Caco-2 (cell line): Measurements from ENCODE around the gene KBTBD13. TPM values are rescaled to one million over a fixed set of nuclear protein-coding genes. Genes with fewer than 3 reads are reported as not detected.
"Not testable (repeated sequence)": the region's sequence is repeated elsewhere in the genome, so short reads cannot be mapped to it uniquely, and the experiment has no call there.

ENCODE experiments used
- BruUV-seq: library from RNA; stranded (reverse); fragments of 400-500 nt; replicated peaks from 2 replicates; lab custom pipeline; 2021; lab: Mats Ljungman, UMichigan
- CTCF ChIA-PET: fragments of 300-600 bp; sonication (Branson Sonifier 250); formaldehyde crosslinking; loops from one replicate; lab custom pipeline; 2022; ENCODE audit warnings: antibody characterized with exemption; lab: Charles Lee
- POLR2A ChIA-PET: fragments of 300-600 bp; sonication (Branson Sonifier 250); formaldehyde crosslinking; loops from one replicate; lab custom pipeline; 2022; ENCODE audit warnings: antibody characterized with exemption; lab: Charles Lee
- DNase-seq, 2 experiments: peaks; one replicate each; pipeline versions ENCODE4 v3.0.0 to v3.0.0-alpha.2; 2020 to 2022
- H3K27me3 ChIP-seq: replicated peaks from 2 replicates; pipeline ENCODE4 v1.6.0; 2011; ENCODE audit warnings: low read length; ENCODE audit not compliant: control insufficient read depth, insufficient read depth
- H3K36me3 ChIP-seq: 2 replicates; pipeline ENCODE4 v1.5.1; 2011; ENCODE audit warnings: low read length; ENCODE audit not compliant: control insufficient read depth, insufficient read depth
- H3K4me1 ChIP-seq: fragments of 250-450 bp; sonication (Bioruptor Pico); 2 replicates; pipeline ENCODE4 v1.5.1; 2020; ENCODE audit warnings: mild to moderate bottlenecking
- H3K4me3 ChIP-seq: 2 replicates; pipeline ENCODE4 v1.5.1; 2011; ENCODE audit warnings: low read depth, mild to moderate bottlenecking, control low read depth, low read length
- H3K9me3 ChIP-seq: fragments of 250-450 bp; sonication (Bioruptor Pico); 2 replicates; pipeline ENCODE4 v1.5.1; 2020; ENCODE audit warnings: mild to moderate bottlenecking, moderate library complexity
- H3K27ac Mint-ChIP-seq: one replicate; pipeline ENCODE4 v1.8.0; 2022; ENCODE audit warnings: mixed read lengths; ENCODE audit not compliant: unreplicated experiment
- H3K27me3 Mint-ChIP-seq: one replicate; pipeline ENCODE4 v1.8.0; 2022; ENCODE audit warnings: mixed read lengths; ENCODE audit not compliant: insufficient read depth, unreplicated experiment
- H3K36me3 Mint-ChIP-seq: one replicate; pipeline ENCODE4 v1.8.0; 2022; ENCODE audit warnings: mild to moderate bottlenecking, mixed read lengths; ENCODE audit not compliant: insufficient read depth, unreplicated experiment
- H3K4me1 Mint-ChIP-seq: one replicate; pipeline ENCODE4 v1.8.0; 2022; ENCODE audit warnings: low read depth, mixed read lengths; ENCODE audit not compliant: unreplicated experiment
- H3K4me3 Mint-ChIP-seq: one replicate; pipeline ENCODE4 v1.8.0; 2022; ENCODE audit warnings: mild to moderate bottlenecking, moderate library complexity, mixed read lengths; ENCODE audit not compliant: unreplicated experiment
- H3K9me3 Mint-ChIP-seq: one replicate; pipeline ENCODE4 v1.8.0; 2022; ENCODE audit warnings: mixed read lengths; ENCODE audit not compliant: unreplicated experiment
- CTCF ChIP-seq, 2 experiments: fragments of 200-600 bp in 1 of 2; IDR thresholded peaks; 1 replicate in 1 of 2; 2 replicates in 1 of 2; pipeline versions ENCODE4 v1.5.1 to v1.8.0; 2011 to 2022; ENCODE audit warnings: antibody characterized with exemption in 1 of 2, control low read depth in 1 of 2, inconsistent platforms in 1 of 2, low read depth in 1 of 2, low read length in 1 of 2, mild to moderate bottlenecking in 1 of 2, moderate library complexity in 1 of 2; ENCODE audit not compliant: insufficient read depth in 1 of 2, severe bottlenecking in 1 of 2, unreplicated experiment in 1 of 2
- intact Hi-C: fragments of 100-400 bp; cut with micrococcal nuclease; formaldehyde crosslinking; loops from one replicate; pipeline ENCODE4 v1.10.0; 2022; ENCODE audit not compliant: unreplicated experiment
- total RNA-seq: library from RNA; stranded (reverse); gene quantifications from 2 replicates; pipeline ENCODE4 v1.2.3, GENCODE V29; 2022

Gene KBTBD13
- total RNA-seq, 1 experiment from 2014 or later: not detected

GRCh38 chr15:65092911-65093792, 16.6 kb downstream of the KBTBD13 start:
- peaks cover 16% of the 10 kb centered on the region for H3K36me3 Mint-ChIP-seq
- DNase-seq: no peak
- no peaks in the 10 kb centered on the region for H3K27me3 Mint-ChIP-seq
- TF ChIP-seq CTCF (IDR thresholded peaks at IDR 0.05; ENCODE audit: insufficient read depth in 1 of 2, low read depth in 1 of 2, low read length in 1 of 2, severe bottlenecking in 1 of 2, unreplicated experiment in 1 of 2): no peak
- no peak overlapping the region for H3K4me3 ChIP-seq
- no peaks in the 10 kb centered on the region for H3K9me3 Mint-ChIP-seq
- H3K4me3 Mint-ChIP-seq: no peak overlapping the region
- H3K9me3 ChIP-seq: no peaks in the 10 kb centered on the region
- H3K27me3 ChIP-seq: no peaks in the 10 kb centered on the region
- BruUV-seq: no TSS peak
- intact Hi-C loops: no loop called here
- peaks cover 20% of the 10 kb centered on the region for H3K4me1 Mint-ChIP-seq
- no peak overlapping the region for H3K27ac Mint-ChIP-seq
- H3K4me1 ChIP-seq: peaks cover 45% of the 10 kb centered on the region
- no peaks in the 10 kb centered on the region for H3K36me3 ChIP-seq
- ChIA-PET POLR2A (no interaction called here), CTCF (no interaction called here)

DNA sequence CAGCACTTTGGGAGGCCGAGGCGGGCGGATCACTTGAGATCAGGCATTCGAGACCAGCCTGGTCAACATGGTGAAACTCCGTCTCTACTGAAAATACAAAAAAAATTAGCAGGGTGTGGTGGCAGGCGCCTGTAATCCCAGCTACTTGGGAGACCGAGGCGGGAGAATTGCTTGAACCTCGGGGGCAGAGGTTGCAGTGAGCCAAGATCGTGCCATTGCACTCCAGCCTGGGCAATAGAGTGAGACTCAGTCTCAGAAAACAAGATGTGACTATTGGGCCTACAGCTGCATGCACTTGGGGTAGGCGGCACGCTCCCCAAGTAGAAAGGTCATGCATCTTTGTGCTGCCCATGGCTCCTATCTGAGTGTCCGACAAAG, 17.2 kb downstream of the KBTBD13 start:
- POLR2A ChIA-PET, CTCF ChIA-PET, H3K36me3 ChIP-seq, H3K9me3 Mint-ChIP-seq, H3K27me3 ChIP-seq, H3K9me3 ChIP-seq, intact Hi-C loops, H3K4me3 ChIP-seq, H3K4me3 Mint-ChIP-seq, H3K27ac Mint-ChIP-seq, DNase-seq, BruUV-seq, H3K27me3 Mint-ChIP-seq: not testable (repeated sequence)
- H3K4me1 ChIP-seq: peaks cover 40% of the 10 kb centered on the region
- Mint-ChIP-seq H3K4me1 (peaks cover 14% of the 10 kb centered on the region), H3K36me3 (peaks cover 14% of the 10 kb centered on the region)

GRCh38 chr15:65094294-65094995, 17.9 kb downstream of the KBTBD13 start:
- peaks cover 8% of the 10 kb centered on the region for H3K4me1 Mint-ChIP-seq
- no peaks in the 10 kb centered on the region for H3K9me3 Mint-ChIP-seq
- Histone ChIP-seq H3K27me3 (no peaks in the 10 kb centered on the region), H3K4me3 (no peak overlapping the region), H3K36me3 (no peaks in the 10 kb centered on the region), H3K9me3 (no peaks in the 10 kb centered on the region), H3K4me1 (peaks cover 33% of the 10 kb centered on the region)
- H3K27me3 Mint-ChIP-seq: no peaks in the 10 kb centered on the region
- intact Hi-C loops: no loop called here
- no peak for TF ChIP-seq CTCF (IDR thresholded peaks at IDR 0.05; ENCODE audit: insufficient read depth in 1 of 2, low read depth in 1 of 2, low read length in 1 of 2, severe bottlenecking in 1 of 2, unreplicated experiment in 1 of 2)
- peaks cover 7% of the 10 kb centered on the region for H3K36me3 Mint-ChIP-seq
- ChIA-PET CTCF (interaction anchor here (1.8 kb wide), 1 partner anchor 7 kb away, joined by 7 read pairs; no protein-coding TSS in a partner anchor), POLR2A (no interaction called here)
- no peak for DNase-seq
- BruUV-seq: no TSS peak
- H3K27ac Mint-ChIP-seq: peak overlapping the region; percentile 16
- no peak overlapping the region for H3K4me3 Mint-ChIP-seq
